ENCODE results near the gene TCF12.

The TCF12 gene

DNA sequence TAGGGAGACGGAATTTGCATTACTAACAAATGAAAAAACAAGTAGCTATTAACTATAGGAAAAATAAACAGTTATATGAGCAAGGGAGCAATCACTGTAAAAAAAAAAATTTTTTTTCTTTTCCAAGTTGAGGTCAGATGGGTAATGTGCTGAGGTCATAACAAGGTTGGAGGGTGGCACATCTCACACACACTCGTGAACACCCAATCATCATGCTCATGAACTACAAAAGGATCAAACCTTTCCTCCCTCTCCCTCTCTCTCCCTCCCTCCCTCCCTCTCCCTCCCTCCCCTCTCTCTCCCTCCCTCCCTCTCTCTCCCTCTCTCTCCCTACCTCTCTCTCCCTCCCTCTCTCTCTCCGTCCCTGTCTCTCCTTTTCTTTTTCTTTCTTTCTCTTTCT is 360.0 kb downstream of the TCF12 start:
- DNase-seq: no peak

DNA sequence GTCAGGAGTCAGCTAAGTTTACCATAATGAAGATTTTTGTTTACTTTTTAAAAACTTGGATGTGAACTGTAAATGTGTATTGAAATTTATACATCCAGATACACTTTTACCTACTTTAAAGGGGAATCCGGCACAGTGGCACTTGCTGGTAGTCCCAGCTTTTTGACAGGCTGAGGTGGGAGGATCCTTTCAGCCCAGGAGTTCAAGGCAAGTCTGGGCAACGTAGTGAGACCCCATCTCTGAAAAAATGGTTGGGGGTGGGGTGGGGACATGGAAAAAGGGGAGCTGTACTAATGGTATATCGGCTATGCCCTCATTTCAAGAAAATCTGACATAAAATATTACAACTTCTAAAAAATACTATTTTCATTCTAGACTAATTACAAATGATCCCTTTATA is 362.0 kb downstream of the TCF12 start:
- no peak for DNase-seq

DNA sequence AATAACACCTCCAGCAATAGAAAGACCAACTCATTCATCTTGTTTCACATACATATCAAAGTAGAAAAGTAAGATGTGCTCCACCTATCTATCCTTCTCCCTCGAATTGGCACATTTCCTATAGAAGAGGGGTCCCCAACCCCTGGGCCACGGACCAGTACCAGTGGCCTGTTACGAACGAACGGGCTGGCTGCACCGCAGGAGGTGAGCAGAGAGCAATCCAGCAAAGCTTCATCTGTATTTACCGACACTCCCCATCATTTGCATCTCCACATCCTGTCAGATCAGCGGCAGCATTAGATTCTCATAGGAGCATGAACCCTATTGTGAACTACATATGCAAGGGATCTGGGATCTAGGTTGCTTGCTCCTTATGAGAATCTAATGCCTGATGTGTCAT is 362.9 kb downstream of the TCF12 start:
- no peak for DNase-seq

DNA sequence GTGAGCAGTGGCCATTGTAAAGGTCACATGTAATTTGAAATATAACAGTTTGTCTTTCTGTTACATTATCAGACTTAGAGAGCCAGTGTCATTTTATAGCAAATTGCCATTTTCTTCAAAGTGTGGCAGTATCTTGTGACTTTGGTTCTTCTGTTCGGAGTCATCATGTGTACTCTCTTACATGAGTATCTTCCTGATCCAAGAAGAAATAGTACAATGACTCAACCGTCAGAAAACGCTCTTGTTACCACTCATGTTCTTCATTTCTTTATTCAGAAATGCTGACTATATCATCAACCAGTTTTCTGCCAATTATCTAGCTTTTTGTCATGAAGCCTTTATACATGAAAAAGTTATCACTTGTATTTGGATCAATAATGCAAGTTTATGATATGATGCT is 364.2 kb downstream of the TCF12 start:
- DNase-seq: no peak

DNA sequence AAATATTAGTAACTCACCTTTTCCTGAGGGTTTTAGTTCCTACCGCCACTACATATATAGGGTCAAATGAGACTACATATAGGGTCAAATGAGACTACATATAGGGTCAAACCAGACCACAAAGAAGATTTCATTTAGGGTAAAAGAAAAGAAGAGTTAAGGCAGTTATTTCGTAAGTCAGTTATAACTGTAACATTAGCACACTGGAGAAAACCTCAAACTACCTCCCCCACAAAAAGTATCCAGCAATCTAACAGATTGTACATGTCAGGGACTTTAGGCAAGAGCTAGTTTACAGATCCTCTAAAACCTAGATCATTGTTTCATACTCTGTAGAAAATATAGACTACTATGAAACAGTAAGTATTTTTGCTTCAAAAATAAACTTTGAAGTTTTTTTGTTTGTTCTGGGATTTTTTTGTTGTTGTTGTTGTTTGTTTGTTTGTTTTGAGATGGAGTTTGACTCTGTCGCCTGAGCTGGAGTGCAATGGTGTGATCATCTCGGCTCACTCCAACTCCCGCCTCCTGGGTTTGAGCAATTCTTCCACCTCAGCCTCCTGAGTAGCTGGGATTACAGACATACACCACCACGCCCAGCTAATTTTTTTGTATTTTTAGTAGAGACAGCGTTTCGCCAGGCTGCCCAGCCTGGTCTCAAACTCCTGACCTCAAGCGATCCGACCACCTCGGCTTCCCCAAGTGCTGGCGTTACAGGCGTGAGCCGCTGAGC is 365.5 kb downstream of the TCF12 start:
- no peak for DNase-seq

DNA sequence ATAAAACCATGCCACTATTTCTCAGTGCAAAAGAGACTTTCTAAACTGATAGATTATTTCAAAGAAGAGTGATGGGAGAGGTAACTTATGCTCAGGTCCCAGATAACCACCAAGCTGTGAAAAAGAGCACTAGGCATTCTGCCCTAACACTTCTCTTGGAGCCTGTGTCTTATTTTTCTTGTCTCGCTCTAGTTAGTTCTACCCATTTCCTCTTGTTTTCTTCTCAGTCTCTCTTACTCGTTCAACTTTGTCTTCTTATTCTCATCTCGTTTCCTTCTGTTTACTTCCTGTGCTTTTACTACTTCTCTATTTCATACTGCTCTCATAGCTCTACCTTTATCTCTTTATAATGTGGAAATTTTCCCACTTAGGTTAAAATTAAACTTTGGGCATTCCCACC is 366.1 kb downstream of the TCF12 start:
- DNase-seq: no peak

DNA sequence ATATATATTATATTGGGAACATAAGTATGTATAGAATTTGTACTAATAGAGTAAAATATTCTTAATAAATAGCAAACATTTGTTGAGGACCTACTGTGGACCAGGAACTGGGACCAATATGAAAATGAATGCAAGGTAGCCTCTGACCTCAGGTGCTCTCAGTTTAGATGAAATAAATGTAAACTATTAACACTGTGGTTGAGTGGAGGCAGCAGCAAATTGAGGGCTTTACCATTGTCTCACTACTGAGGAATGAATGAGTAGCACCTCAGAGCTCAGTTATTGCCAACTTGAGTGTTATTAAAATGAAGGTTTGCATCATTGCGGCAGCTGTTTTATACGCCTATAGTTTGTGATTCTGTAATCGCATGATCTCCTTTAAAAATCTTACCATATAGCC is 366.9 kb downstream of the TCF12 start:
- DNase-seq: no peak

DNA sequence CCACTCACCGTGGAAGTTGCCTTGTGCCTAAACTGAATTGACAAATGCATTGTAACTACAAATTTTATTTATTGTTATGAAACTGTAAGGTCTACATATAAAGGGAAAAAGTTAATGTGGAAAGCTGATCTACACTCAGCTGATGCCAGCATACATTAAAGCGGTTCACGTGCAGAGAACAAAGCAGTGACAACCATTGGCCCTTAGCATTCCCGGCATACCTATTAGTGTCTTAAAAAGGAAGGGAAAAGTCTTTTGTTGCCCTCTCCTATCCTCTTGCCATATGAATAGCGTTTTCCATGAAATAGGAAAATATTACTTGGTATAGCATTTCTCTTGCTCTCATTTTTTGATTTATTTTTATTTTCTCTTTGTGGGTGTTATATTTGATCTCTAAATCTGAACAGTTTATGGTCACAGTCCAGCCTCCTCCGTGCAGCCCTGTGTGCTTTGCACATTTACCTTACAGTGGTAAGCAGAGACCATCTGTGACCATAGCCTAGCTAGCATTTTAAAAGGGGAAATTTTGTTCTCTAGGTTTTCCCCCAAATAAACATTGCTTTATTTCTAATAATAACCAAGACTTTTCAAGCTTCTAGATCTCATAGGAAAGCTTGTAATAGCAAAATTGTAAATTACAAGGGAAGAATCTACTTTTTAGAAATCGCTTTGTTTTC is 368.1 kb downstream of the TCF12 start:
- no peak for DNase-seq

DNA sequence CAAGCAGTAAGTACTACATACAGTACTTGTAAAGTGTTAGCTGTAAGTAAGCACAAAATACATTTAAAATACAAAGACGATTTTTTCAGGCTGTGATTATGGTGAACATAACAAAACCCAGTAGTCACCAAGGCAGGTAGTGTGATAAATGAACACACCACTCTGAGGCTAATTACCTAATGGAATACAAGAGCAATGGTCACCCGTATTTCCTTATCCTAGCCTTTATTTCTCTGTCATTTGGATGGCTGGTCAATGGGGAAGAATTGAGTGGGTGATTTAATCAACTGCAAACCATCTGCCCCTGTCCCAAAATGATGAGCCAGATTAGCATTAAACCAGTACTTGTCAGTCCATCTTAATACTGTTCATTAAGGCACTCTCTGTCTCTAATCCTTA is 368.7 kb downstream of the TCF12 start:
- no peak for DNase-seq

DNA sequence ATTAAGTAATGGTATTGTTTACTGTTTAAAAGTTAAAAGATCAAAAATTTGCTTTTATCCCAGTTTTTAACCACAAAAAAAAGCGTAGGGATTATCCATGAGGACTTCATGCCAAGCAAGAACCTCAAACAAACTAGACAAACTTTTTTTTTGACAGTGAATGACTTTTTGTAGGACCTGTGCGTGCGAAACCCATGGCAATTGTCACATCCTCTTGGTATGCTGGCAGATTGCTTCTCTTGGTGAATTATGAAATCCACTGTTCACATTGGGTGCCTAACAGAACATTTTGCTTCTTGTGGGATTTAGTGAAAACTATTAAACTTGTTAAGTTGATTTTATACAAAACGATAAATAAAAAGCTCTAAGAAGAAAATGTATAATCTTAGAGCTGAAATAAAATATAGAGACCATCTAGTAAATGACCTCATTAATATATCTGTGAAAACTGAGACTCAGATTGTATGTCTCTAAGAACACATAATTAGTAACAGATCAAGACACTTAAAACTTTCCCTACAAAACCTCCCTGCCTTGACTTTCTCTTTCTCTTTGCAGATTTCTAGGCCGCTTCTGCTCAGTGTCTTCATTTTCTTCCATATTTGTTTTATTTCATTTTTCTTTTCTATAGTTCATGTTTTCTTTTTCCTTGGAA is 370.6 kb downstream of the TCF12 start:
- no peak for DNase-seq

DNA sequence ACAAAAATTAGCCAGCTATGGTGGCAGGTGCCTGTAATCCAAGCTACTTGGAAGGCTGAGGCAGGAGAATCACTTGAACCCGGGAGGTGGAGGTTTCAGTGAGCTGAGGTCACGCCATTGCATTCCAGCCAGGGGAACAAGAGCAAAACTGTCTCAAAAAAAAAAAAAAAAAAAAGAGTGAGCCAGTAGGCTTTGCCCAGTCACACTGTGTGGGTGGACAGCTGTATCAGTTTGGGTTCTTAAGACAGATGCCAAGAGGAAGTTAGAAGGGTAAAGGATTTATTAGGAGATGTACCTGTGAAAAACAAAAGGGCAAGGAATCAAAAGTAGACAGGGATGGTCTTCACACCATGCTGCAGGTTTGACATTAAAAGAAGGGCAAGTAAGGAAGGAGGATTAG is 371.7 kb downstream of the TCF12 start:
- DNase-seq: no peak

DNA sequence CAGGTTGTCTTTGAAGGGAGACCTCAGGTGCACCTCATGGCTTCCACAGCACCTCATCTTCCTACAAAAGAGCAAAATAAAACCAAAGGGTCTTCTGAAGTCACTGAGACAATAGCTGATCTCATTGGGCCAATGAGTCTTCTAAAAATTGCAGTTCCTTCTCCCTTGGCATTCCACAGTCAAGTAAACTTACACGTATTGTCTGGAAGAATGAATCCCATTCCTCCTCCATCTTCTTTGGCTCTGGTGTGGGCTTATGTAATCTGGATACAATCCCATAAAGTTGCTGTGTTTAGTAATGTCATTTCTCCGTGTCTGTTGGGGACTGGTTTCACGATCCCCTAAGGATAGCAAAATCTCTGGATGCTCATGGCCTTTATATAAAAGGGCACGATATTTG is 372.4 kb downstream of the TCF12 start:
- no peak for DNase-seq

DNA sequence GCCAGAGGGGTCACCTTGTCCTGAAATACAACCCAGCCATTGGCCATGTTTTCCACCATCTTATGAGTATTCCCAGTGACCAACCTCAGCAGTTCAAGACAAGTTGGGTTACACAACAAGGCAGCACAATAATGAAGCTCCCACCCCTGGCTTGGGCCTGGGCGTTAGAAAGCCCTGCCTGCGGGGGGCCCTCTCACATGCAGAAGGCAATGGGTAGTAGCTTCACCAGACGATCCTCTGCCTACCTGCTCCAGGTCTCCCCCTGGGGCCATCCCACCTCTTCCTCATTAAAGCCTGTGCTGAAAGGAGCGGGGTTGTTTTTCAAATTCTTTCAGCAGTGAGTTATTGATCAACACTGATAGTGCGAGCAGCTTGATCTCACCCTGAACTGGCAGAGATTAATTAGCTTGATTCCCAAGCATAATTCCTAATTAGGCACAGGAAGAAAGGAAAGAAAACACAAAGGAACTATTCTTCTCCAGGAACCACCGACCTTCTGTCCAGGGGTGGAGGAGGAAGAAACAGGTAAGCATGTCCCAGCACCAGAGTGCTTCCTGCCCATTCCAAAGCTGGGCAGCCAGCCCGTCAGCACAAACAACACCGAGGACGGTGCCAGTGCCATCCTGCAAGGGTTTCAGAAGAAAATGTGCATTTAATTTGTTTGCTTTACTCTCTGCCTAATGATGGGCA is 378.2 kb downstream of the TCF12 start:
- DNase-seq: no peak

DNA sequence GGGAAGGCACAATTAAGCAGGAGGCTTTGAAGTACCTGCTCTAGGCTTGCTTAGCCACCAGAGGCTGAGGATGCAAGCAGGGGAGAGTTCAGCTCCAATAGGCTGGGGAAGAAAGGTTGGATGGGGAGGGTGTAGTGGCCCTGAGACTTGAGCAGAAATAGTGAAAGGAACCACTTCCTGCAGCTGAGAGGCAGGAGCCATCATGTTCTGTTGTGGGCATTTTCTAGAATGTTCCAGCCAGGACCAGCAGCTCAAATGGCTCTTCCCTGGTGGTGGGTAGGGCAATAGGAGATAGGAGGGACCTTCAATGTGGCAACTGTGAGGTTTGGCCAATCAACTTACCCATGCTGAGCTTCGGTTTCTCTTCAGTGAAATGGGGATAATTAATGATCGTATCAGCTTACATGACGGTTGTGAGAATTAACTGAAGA is 378.7 kb downstream of the TCF12 start:
- no peak for DNase-seq

DNA sequence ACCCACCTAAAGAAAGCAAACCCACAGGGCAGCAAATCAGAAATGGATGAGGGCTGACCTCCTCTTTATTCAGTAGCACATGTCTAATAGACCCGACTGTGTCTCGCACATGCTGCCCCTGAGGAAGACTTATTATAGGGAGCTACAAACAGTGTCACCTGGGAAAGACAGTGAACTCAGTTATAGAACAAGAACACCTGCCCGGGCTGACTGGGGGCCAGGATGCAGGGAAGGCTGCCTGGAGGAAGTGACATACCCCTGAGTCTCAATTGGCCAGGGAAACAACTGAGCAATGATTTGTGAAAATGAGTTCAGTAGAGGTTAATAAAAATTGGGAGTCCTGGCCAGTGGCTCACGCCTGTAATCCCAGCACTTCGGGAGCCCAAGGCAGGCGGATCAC is 379.2 kb downstream of the TCF12 start:
- DNase-seq: no peak

DNA sequence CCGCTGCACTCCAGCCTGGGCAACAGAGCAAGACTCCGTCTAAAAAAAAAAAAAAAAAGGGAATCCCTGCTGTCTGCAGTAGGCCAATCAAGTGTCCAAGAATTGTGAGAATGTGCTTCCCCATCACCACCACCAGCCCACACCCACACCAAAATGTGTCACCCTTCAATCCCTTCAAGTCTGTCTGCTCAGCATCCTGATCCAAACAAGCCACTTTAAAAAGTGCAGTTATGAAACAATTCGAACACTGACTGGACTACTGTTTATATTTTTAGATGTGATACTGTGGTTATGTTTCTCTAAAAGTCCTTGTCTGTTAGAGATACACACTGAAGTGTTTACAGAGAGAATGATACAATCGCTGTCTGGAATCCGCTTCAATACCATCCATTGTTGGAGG is 379.8 kb downstream of the TCF12 start:
- no peak for DNase-seq

DNA sequence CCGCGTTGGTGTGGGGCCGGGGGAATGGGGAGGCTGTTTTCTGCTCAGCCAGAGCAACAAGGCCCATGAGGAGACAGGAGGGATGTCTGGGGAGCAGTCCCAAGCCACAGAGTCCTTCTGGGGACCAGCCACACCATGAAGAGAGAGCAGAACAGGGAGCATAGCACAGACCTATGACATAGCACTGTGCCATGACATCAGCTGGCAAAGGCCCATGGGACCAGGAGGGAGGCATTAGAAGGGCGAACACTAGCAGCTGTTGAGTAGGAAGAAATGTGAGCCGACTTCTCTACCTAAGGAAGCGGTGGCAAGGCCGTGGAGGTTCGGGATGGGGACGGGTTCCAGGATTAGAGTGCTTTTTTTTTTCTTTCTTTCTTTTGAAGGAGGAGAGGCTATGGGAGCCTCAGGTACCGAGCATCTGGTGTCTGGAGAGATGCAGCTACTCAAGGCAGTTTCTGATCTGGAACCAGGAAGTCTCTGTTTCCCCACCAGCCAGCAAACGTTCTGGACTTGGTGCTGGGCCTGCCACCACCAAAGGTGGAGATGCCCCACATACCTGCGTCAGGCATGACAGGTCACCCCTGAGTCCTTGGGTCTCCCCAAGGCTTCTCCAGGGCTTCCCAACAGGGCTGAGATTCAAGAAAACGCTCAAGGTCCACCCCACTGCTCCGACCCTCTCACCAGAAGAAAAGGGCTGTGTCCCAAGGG is 380.6 kb downstream of the TCF12 start:
- no peak for DNase-seq

DNA sequence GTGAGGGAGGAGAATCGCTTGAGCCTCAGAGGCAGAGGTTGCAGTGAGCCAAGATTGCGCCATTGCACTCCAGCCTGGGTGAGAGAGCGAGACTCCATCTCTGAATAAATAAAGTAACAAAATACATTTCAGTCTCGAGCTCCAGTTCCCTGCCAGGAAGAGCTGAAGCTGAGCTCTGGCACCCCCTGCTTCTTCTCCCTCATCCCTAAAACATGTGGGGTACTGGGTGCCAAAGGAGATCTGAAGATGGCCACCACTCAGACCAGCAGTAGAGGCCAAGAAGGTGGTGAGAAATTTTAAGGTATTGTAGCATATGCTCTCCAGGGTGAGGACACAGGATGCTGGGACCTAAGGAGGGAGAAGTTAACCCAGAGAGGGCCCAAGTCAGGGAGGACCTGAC is 382.9 kb downstream of the TCF12 start:
- DNase-seq: no peak

DNA sequence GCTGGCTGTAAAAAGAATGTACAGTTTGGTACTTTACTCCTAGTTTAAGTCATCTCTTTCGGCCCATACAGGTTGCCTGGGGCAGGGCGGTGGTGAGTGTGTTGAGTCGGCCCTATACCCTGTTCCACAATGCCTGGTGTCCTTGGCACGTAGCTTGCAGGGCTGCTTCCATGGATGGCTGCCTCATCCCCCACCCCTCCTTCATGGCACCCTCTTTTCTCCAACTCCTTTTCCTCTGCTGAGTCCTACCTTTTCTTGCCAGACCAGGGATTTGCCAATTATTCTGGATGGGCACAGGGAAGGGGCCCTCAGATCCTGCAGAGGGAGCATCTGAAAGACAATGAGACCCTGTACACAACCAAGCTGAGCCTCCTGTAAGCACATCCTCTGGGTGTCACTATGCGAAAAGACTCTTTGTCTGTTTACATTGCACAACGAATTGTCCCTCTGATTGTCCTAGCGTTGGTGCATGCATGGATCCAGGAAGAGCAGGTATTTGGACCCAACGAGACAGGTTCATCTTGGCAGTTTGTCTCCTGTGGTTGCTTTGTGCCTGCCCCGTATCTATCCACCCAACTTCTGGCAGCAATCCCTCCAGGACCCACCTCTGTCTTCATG is 384.3 kb downstream of the TCF12 start:
- DNase-seq: no peak

DNA sequence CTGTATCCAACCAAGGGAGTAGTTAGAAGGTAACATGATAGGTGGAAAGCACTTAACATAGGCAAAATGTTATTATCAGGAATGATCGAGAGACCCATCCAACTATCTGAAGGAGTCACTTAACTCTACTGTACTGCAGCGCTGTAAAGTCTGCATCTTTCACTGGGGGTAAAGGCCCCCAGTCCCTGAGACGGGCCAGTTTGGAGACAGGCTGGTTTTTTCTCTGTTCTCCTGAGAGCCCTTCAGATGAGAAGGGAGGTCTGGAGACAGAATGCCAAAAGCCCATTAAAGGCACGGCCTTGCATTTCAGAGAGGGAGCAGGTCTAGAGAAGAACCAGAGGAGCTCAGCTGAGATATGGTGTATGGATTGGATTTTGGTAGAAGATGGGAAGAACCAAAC is 386.6 kb downstream of the TCF12 start:
- DNase-seq: no peak

DNA sequence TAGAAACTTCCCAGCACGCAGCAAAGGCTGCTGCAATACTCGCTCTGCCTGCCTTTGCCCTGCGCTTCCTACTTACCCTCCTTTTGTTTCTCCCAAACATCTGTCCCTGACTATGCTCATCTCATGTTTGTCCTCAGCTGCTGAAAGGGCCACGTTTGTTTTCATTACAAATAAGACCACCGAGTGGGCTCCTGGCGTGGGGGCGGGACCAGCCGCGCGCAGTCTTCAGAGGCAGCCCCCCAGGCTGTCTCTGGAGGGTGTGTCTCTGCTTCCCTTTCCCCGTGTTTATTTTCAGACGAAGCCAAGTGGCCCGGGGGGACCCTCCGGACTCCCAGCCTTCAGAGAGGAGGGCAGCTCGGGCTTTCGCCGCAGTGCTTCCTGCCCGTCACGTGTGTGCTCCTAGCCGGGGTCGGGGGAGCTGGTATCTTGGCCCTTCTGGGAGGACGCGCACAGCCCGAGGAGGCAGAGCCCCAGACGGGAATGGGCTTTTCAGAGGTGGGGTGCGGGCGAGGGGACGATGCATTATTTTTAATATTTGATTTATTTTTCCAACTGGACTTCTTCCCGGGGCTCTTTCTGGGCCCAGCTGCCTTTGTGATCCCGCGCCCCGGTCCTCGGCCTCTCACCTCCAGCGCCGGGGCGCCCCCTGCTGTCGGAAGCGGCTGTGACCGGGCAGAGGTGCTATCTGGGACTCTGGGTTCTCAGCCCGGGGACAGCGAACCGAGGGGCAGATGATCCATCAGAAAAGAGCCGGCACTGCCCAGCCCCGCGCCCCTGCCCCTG is 387.9 kb downstream of the TCF12 start:
- peak; percentile 3 for DNase-seq

DNA sequence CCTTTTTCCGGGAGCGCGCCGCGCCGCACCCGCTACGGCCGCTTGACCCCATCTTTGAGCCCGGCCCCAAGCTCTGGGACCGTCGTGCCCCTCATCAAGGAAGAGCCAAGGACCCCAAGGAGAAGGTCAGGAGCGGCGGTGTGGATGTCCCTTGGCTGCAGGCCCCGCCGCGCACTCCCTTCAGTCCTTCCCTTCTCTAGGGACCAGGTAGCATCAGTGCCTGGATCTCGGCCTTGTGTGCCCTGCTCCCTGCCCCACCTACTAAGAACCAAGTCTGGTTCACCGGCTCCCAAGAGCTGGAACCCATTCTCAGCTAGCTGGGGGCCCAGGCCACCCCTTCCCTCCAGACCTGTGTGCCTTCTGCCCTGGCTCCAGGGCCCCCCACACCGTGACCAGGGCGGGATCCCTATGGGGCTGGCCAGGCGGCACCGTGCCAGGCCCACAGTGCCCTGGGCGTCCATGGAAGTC is 388.5 kb downstream of the TCF12 start:
- DNase-seq: no peak

Measured in NCI-H446 treated with DMSO at 0.1 percent for 48 hours (cell line).